Natural killer cell (primary cell): ENCODE measurements around the gene EXD3. TPM values are rescaled to one million over a fixed set of nuclear protein-coding genes. Genes with fewer than 3 reads are reported as not detected.

Source experiments
- ATAC-seq, 3 donors: fragments of 150-1000 bp in 2 of 3; fragments of 200-7000 bp in 1 of 3; cut with Tn5 transposase; 1 replicate in 1 of 3; 2 replicates in 2 of 3; pipeline ENCODE4 v1.10.0; 2021; ENCODE audit warnings: mild to moderate bottlenecking in 2 of 3, moderate library complexity in 2 of 3
- DNase-seq, 2 donors: peaks; one replicate each; pipeline versions ENCODE4 v3.0.0 to v3.0.0-alpha.2; 2013 to 2021; ENCODE audit warnings: mixed read lengths in 1 of 2
- H3K27ac ChIP-seq: one replicate; pipeline ENCODE4 v1.5.1; 2013; ENCODE audit warnings: mild to moderate bottlenecking, low read length
- H3K27me3 ChIP-seq: one replicate; pipeline ENCODE4 v1.6.1; 2013; ENCODE audit warnings: low read length; ENCODE audit not compliant: control insufficient read depth, insufficient read depth
- H3K36me3 ChIP-seq: one replicate; pipeline ENCODE4 v1.6.1; 2013; ENCODE audit warnings: low read length; ENCODE audit not compliant: control insufficient read depth, insufficient read depth
- H3K4me1 ChIP-seq: one replicate; pipeline ENCODE4 v1.6.1; 2013; ENCODE audit warnings: low read length; ENCODE audit not compliant: control insufficient read depth, insufficient read depth
- H3K4me3 ChIP-seq: one replicate; pipeline ENCODE4 v1.5.1; 2013; ENCODE audit warnings: low read length
- H3K9me3 ChIP-seq: one replicate; pipeline ENCODE4 v1.6.1; 2013; ENCODE audit warnings: low read length; ENCODE audit not compliant: control insufficient read depth, insufficient read depth
- H3K27ac Mint-ChIP-seq, 2 donors: one replicate each; pipeline ENCODE4 v1.8.0; 2022; ENCODE audit warnings: mild to moderate bottlenecking in 2 of 2, mixed read lengths in 2 of 2, moderate library complexity in 1 of 2
- H3K27me3 Mint-ChIP-seq, 2 donors: one replicate each; pipeline ENCODE4 v1.8.0; 2022; ENCODE audit warnings: low read depth in 2 of 2, mixed read lengths in 2 of 2
- H3K36me3 Mint-ChIP-seq: one replicate; pipeline ENCODE4 v1.8.0; 2022; ENCODE audit warnings: mixed read lengths
- H3K4me1 Mint-ChIP-seq, 2 donors: one replicate each; pipeline ENCODE4 v1.8.0; 2022; ENCODE audit warnings: mixed read lengths in 2 of 2
- H3K4me3 Mint-ChIP-seq: one replicate; pipeline ENCODE4 v1.8.0; 2022; ENCODE audit warnings: mild to moderate bottlenecking, moderate library complexity, mixed read lengths
- H3K9me3 Mint-ChIP-seq, 2 donors: one replicate each; pipeline ENCODE4 v1.8.0; 2022; ENCODE audit warnings: mixed read lengths in 2 of 2
- WGBS: methylation state at CpG from one replicate; pipeline ENCODE4 v1.1.7; 2013; ENCODE audit warnings: missing lambda C conversion rate; ENCODE audit not compliant: insufficient coverage; 5-methylcytosine and 5-hydroxymethylcytosine counted together
- intact Hi-C: fragments of 100-400 bp; cut with micrococcal nuclease; formaldehyde crosslinking; loops from one replicate; pipeline ENCODE4 v1.14.2; 2022
- total RNA-seq, 4 donors: library from RNA; stranded (reverse); fragments of 120-200 nt in 1 of 4; gene quantifications; one replicate each; pipeline versions ENCODE4 v1.2.3 to v1.2.4, GENCODE V29; 2013 to 2022
- TF ChIP-seq, protein P1 (sequence below): fragments of 200-600 bp; IDR thresholded peaks from one replicate; pipeline ENCODE4 v1.8.0; 2022; ENCODE audit warnings: antibody characterized with exemption

The EXD3 gene
- total RNA-seq, 3 donors from 2014 or later (not counting 1 experiment from before 2014, with no cell fraction given) = 28.0 to 35.3 (median 29.6) TPM

DNA sequence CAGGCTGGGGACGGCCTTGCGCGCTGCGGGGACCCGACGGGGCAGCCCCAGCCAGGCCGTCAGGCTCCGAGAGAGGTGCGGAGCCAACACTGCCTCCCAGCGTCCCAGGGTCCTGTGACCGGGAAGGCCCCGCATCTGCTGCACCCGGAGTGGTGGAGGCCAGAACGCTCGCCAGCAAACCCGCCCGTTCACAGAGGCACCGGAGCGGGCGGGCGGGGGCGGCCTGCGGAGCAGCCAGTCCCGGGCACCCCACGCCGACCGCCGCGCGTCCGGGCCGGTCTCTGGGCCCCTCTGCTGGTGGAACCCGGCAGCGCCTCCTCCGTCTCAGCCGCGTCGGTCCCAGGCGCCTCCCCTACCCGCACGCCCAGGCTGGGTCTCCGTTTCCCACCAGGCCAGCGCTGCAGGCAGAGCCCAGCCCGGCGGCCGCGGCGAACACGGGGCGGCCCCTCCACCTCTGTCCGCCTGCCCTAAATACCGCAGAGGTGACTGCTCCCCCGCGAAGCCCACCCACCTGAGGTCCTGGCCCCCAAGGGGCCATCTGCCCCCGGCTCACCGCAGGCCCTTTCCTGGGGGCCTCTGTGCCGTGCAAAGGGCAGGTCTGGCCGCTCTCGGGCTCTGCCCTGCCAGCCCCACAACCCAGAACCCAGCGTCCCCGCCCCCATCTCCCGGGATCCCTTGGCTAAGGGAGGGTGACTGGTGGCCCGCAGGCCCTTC, 15.9 kb downstream of the EXD3 start:
- Mint-ChIP-seq H3K4me3 (peak overlapping the region; percentile 4), H3K36me3 (no peaks in the 10 kb centered on the region), H3K9me3 (no peaks in the 10 kb centered on the region), H3K27me3 (peaks cover 0 to 2% of the 10 kb centered on the region in 2 donors), H3K27ac (peak overlapping the region in 1 of 2 donors; percentile 22), H3K4me1 (peaks cover 16 to 26% of the 10 kb centered on the region in 2 donors)
- Histone ChIP-seq H3K9me3 (no peaks in the 10 kb centered on the region), H3K27me3 (peaks cover 3% of the 10 kb centered on the region), H3K4me3 (no peak overlapping the region), H3K36me3 (no peaks in the 10 kb centered on the region), H3K4me1 (peaks cover 40% of the 10 kb centered on the region), H3K27ac (no peak overlapping the region)
- DNase-seq (peak; percentile 77 to 81), ATAC-seq (peak; percentile 88 to 90 (median 89))
- WGBS = 5% methylated on average over 63 of the region's 63 CpGs
- TF ChIP-seq, protein P1, sequence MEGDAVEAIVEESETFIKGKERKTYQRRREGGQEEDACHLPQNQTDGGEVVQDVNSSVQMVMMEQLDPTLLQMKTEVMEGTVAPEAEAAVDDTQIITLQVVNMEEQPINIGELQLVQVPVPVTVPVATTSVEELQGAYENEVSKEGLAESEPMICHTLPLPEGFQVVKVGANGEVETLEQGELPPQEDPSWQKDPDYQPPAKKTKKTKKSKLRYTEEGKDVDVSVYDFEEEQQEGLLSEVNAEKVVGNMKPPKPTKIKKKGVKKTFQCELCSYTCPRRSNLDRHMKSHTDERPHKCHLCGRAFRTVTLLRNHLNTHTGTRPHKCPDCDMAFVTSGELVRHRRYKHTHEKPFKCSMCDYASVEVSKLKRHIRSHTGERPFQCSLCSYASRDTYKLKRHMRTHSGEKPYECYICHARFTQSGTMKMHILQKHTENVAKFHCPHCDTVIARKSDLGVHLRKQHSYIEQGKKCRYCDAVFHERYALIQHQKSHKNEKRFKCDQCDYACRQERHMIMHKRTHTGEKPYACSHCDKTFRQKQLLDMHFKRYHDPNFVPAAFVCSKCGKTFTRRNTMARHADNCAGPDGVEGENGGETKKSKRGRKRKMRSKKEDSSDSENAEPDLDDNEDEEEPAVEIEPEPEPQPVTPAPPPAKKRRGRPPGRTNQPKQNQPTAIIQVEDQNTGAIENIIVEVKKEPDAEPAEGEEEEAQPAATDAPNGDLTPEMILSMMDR = peak; percentile 87
- intact Hi-C loops = loop anchor here (2.0 kb wide), 1 partner anchor 112 kb away; no protein-coding TSS in a partner anchor

DNA sequence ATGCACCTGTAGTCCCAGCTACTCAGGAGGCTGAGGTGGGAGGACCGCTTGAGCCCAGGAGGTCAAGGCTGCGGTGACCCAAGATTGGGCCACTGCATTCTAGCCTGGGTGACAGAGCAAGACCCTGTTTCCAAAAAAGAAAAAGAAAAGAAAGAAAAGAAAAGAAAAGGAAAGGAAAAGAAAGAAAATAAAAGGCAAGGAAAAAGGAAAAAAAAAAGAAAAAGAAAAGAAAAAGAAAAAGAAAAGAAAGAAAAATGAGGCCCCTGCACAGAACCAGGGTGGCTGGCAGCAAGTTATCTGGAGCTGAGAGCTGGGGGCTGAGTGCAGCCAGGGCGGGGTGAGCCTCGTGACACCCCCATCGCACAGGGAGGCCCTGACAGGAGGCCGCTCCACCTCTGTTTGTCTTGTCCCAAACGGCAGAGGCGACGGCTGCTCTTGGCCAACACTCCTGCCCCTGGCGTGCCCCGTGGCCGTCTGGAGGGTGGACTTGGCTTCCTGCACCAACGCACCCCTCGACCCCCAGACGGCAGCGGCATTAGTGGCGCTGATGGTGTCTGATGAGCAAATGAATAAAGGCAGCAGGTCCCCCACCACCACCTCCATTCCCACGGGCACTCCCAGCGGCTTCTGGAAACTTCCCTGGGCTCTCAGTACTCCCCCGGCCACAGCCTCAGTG, 16.7 kb downstream of the EXD3 start:
- Mint-ChIP-seq H3K27me3 (peaks cover 0 to 2% of the 10 kb centered on the region in 2 donors), H3K36me3 (no peaks in the 10 kb centered on the region), H3K27ac (peak overlapping the region in 1 of 2 donors; percentile 56), H3K4me3 (peak overlapping the region; percentile 81), H3K9me3 (no peaks in the 10 kb centered on the region), H3K4me1 (peaks cover 16 to 19% of the 10 kb centered on the region in 2 donors)
- WGBS = 81% methylated on average over 20 of the region's 20 CpGs
- H3K27me3 ChIP-seq = peaks cover 3% of the 10 kb centered on the region
- no peaks in the 10 kb centered on the region for H3K36me3 ChIP-seq
- peaks cover 33% of the 10 kb centered on the region for H3K4me1 ChIP-seq
- no peak overlapping the region for H3K27ac ChIP-seq
- ATAC-seq = no peak
- H3K9me3 ChIP-seq = no peaks in the 10 kb centered on the region
- intact Hi-C loops = loop anchor here (2.0 kb wide), 1 partner anchor 111 kb away; no protein-coding TSS in a partner anchor
- TF ChIP-seq, protein P1 = no peak
- DNase-seq = no peak
- no peak overlapping the region for H3K4me3 ChIP-seq

DNA sequence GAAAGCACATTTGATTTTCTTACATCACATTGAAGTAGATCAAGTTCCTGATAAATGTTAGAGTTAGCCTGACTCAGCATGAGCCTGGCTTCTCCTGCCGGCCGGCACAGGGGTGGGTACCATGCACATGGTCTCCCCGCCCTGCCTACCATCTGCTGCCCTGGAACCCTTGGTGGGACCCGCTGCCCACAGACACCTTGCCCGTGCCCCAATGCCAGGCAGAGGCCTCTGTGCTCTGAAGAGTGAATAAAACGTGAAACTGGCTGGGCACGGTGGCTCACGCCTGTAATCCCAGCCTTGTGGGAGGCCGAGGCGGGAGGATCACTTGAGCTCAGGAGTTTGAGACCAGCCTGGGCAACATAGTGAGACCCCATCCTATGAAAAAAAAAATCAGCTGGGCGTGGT, 17.3 kb downstream of the EXD3 start:
- H3K27ac Mint-ChIP-seq = peak overlapping the region in 1 of 2 donors; percentile 56
- TF ChIP-seq, protein P1 = no peak
- H3K4me1 Mint-ChIP-seq = peaks cover 10 to 14% of the 10 kb centered on the region in 2 donors
- DNase-seq (no peak), ATAC-seq (no peak)
- peaks cover 27% of the 10 kb centered on the region for H3K4me1 ChIP-seq
- no peak overlapping the region for H3K27ac ChIP-seq
- 90% methylated on average over 11 of the region's 11 CpGs for WGBS
- H3K9me3 ChIP-seq = no peaks in the 10 kb centered on the region
- H3K36me3 Mint-ChIP-seq = no peaks in the 10 kb centered on the region
- H3K27me3 Mint-ChIP-seq = peaks cover 0 to 2% of the 10 kb centered on the region in 2 donors
- H3K4me3 ChIP-seq = no peak overlapping the region
- intact Hi-C loops = loop anchor here (2.0 kb wide), 1 partner anchor 111 kb away; no protein-coding TSS in a partner anchor
- H3K4me3 Mint-ChIP-seq = peak overlapping the region; percentile 81
- no peaks in the 10 kb centered on the region for H3K9me3 Mint-ChIP-seq
- peaks cover 3% of the 10 kb centered on the region for H3K27me3 ChIP-seq
- no peaks in the 10 kb centered on the region for H3K36me3 ChIP-seq
